GM19467 (cell line): Measurements from ENCODE around the gene TMPRSS3.

ENCODE experiments used
- ATAC-seq: cut with Tn5 transposase; IDR thresholded peaks from one replicate; pipeline ENCODE4 v1.9.1; 2021; ENCODE audit warnings: mild to moderate bottlenecking, moderate library complexity; ENCODE audit not compliant: unreplicated experiment

TMPRSS3 gene

DNA sequence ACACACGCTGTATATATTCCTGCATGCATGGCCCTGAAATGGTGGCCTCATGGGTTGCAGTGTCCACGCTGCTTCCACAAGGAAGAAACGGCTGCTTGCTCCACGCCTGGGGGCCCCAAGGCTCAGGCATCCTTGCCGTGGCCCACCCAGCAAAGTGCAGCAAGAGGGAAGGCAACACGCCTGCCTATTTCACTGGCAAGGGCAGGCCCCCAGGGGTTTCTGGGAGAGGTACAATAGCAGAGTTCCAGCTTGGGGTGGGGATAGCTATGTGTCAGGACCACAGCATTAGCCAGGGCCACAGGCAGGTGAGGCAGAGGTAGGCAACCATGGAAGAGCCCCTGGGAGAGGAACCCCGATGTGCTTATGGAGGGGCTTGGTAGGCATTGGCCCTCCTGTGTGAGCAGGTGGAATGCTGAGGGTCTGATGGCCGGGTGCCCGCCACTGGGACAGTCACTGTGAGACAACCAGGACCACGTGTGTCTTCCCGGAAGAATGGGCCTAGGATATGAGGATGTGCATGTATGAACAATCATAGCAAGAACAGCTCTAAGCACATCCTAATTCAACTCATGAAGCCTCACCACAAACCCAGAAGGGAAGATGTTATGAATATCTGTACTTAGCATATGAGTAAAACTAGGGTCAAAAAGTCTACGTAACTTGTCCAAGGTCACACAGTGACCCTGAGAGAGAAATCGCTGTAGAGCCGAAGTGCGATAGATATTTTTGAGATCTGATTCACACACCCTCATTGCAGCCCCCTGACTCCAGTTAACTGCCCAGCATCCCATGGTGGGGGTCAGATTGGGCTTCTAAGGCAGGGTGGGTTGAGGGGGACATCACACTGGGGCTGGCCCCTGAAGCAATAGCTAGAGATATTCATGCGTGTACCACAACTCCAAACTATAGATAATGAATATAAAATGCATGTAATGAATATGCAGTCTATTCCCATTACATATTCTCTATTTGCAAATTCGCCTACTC, 56.8 kb downstream of the TMPRSS3 start:
- ATAC-seq, result no peak

DNA sequence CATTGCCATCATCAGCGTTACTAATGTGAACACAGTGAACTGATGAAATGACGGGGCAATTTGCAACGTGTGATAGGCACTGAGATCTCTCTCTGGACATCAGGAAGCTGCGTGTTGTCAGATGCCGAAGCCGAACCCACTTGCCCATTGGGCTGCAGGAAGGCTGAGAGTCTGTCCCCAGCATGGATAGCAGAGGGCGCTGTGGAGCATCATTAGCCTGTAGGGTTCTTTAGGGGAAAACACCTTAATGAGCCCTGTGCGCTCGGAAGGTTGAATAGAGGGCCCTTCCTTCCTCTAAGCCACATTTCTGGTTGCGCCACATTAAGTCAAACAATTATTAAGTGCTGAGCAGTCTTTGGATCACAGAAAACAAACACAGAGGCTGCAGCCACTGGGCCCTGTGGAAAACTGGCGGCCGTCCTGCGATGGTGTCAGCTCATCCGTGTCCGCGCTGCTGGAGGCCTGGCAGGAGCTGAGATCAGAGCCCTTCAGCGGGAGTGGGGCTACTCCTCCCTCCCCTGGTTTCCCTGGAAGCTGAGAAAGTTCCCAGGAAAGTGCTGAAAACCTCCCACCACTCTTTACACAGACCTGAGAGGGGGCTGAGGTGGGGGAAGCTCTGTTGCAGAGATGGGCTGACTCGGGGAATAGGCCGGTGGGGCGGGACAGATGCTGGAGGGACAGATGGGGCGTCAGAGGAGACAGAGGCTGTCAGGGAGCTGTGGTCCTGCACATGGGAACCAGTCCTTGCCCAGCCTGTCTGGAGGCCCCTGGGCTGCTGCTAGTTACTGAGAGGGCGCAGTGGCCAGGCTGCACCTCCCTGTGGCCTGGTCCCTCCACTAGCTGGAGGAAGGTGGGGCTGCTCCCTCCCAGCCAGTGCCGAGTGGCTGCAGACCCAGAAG, 57.8 kb downstream of the TMPRSS3 start:
- ATAC-seq, result no peak

GRCh38 chr21:42337276-42337675, 58.6 kb downstream of the TMPRSS3 start:
- ATAC-seq, result no peak

DNA sequence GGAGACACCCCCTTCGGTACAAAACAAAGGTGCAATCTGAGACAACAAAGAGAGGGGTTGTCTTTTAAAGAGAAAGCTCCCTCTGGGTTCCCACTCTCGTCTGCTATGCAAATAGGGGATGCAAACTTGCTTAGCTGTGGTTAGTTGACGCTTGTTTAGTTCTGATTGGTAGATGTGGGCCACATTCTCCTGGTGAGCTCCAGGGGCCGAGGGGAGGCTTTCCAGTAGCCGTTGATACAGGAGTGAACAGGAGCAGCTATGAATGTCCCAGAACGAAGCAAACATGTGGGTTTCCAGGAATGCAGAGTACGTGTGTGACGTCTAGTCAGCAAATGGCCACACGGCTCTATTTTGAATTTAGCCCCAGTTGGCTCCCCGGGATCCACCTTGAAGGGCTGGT, 59.8 kb downstream of the TMPRSS3 start:
- ATAC-seq, result no peak

DNA sequence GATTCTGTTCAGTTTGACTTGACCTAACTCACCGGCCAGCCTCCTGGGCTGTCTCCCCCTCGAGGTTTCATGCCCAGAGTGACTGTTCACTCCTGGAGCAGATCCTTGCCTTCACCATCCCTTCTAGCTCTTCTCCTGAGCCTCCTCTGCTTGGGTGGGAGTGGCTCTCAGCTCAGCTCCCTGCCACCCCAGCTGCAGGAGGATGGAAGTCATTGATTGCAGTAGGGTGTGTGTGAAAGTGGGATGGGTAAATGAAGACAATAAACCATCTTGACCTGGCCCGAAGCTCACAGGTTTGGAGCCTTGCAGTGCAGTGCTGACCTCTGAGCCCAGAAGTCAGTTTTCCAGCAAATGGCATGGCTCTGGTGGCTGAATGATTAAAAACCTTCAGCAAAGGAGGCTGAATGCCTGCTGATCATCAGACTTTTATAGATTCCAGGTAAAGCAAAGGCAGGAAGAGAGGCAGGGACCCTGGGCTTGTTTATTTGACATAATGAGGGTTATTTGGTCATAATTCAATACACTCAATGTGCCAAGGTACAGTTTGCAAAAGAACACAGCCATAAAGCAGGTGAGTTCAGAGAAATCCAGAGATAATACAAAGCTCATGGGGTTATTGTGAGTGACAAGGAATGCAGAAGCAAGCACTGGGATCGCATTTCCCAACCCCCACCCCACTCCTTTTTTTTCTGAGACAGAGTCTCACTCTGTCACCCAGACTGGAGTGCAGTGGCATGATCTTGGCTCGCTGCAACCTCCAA, 63.1 kb downstream of the TMPRSS3 start:
- ATAC-seq, result no peak

- no peak for ATAC-seq
Observed at GRCh38 chr21:42331660-42332059, 64.2 kb downstream of the TMPRSS3 start.

GRCh38 chr21:42330380-42331371, 65.2 kb downstream of the TMPRSS3 start:
- no peak for ATAC-seq

GRCh38 chr21:42324896-42325295, 71.0 kb downstream of the TMPRSS3 start:
- ATAC-seq, result no peak
